Measurements from ENCODE around the gene FRMPD4.

Gene FRMPD4

DNA sequence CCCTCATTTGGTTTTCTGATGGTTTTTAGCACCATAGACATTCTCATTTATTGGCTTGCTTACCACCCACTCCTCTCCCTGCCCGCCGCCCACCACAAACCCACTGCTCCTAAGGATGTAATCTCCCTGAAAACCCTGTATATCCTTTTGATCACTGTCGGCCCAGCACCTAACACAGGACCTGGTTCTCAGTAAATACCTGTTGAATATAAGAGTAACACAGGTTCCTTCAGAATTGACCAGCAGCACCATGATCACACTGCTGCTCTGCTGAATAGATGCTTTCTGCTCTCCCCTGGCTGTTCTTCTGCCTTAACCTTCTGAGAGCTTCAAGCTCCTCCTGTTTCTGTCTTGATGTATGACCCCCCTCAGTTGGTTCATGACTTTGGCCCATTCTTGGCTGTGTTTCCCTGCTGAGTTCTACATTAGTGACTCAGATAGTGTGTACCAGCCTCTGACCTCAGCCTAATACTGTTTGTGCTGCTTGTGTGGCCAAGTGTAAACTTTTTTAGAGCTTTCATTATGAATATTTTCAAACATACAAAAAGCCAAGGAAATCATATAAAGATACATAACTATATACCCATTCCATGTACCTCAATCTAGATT is 265.3 kb downstream of the FRMPD4 start:
- Histone ChIP-seq H3K9me2 (ENCODE audit: low read depth, low read length) (no peaks in the 10 kb centered on the region), H3K4me1 (ENCODE audit: insufficient read depth, low read length, severe bottlenecking) (no peaks in the 10 kb centered on the region), H3K36me3 (ENCODE audit: insufficient read depth, low read length) (no peaks in the 10 kb centered on the region), H3K4me3 (ENCODE audit: low read depth, low read length, poor library complexity, severe bottlenecking) (no peak overlapping the region), H3F3A (ENCODE audit: insufficient read depth, low read length) (no peaks in the 10 kb centered on the region), H4K20me1 (ENCODE audit: insufficient read depth, low read length) (no peaks in the 10 kb centered on the region), H2AFZ (ENCODE audit: low read length) (no peak overlapping the region), H3K27ac (ENCODE audit: low read depth, low read length, poor library complexity, severe bottlenecking) (no peak overlapping the region), H3K27me3 (ENCODE audit: insufficient read depth, low read length) (no peaks in the 10 kb centered on the region), H3K79me2 (ENCODE audit: insufficient read depth, low read length) (no peaks in the 10 kb centered on the region), H3K4me2 (ENCODE audit: low read length) (no peak overlapping the region), H3K9me3 (ENCODE audit: low read length) (no peaks in the 10 kb centered on the region), H3K9ac (ENCODE audit: low read length) (no peak overlapping the region)
- TF ChIP-seq EZH2 (IDR thresholded peaks at IDR 0.05; ENCODE audit: borderline replicate concordance, low read length), result no peak
- TF ChIP-seq, protein P1, sequence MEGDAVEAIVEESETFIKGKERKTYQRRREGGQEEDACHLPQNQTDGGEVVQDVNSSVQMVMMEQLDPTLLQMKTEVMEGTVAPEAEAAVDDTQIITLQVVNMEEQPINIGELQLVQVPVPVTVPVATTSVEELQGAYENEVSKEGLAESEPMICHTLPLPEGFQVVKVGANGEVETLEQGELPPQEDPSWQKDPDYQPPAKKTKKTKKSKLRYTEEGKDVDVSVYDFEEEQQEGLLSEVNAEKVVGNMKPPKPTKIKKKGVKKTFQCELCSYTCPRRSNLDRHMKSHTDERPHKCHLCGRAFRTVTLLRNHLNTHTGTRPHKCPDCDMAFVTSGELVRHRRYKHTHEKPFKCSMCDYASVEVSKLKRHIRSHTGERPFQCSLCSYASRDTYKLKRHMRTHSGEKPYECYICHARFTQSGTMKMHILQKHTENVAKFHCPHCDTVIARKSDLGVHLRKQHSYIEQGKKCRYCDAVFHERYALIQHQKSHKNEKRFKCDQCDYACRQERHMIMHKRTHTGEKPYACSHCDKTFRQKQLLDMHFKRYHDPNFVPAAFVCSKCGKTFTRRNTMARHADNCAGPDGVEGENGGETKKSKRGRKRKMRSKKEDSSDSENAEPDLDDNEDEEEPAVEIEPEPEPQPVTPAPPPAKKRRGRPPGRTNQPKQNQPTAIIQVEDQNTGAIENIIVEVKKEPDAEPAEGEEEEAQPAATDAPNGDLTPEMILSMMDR (IDR thresholded peaks at IDR 0.05; ENCODE audit: low read length), result no peak

DNA sequence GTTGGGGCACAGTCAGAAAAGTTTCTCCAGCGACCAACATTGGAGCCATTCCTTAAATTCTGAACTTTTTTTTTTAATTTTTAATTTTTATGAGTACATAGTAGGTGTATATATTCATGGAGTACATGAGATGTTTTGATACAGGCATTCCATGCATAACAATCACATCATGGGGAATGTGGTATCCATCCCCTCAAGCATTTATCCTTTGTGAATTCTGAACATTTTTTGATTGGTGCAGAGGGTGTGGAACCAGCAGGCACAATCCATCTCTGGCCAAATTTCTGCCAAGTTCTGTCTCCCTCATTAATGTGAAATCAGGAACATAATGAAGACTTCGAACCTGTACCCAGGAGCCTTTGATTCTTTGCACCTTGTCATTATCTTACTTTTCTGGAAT is 267.0 kb downstream of the FRMPD4 start:
- H3K4me2 ChIP-seq (ENCODE audit: low read length), result no peak overlapping the region
- H3K9me3 ChIP-seq (ENCODE audit: low read length), result no peaks in the 10 kb centered on the region
- no peak overlapping the region for H3K9ac ChIP-seq (ENCODE audit: low read length)
- no peaks in the 10 kb centered on the region for H3K9me2 ChIP-seq (ENCODE audit: low read depth, low read length)
- H3K4me3 ChIP-seq (ENCODE audit: low read depth, low read length, poor library complexity, severe bottlenecking), result no peak overlapping the region
- H2AFZ ChIP-seq (ENCODE audit: low read length), result no peak overlapping the region
- no peaks in the 10 kb centered on the region for H3K27me3 ChIP-seq (ENCODE audit: insufficient read depth, low read length)
- no peaks in the 10 kb centered on the region for H3K36me3 ChIP-seq (ENCODE audit: insufficient read depth, low read length)
- TF ChIP-seq, protein P1 (IDR thresholded peaks at IDR 0.05; ENCODE audit: low read length), result no peak
- TF ChIP-seq EZH2 (IDR thresholded peaks at IDR 0.05; ENCODE audit: borderline replicate concordance, low read length), result no peak
- H3F3A ChIP-seq (ENCODE audit: insufficient read depth, low read length), result no peaks in the 10 kb centered on the region
- no peaks in the 10 kb centered on the region for H3K79me2 ChIP-seq (ENCODE audit: insufficient read depth, low read length)
- H3K4me1 ChIP-seq (ENCODE audit: insufficient read depth, low read length, severe bottlenecking), result no peaks in the 10 kb centered on the region
- no peak overlapping the region for H3K27ac ChIP-seq (ENCODE audit: low read depth, low read length, poor library complexity, severe bottlenecking)
- H4K20me1 ChIP-seq (ENCODE audit: insufficient read depth, low read length), result no peaks in the 10 kb centered on the region

GRCh38 chrX:12410523-12410922 is 272.2 kb downstream of the FRMPD4 start:
- H3K27me3 ChIP-seq (ENCODE audit: insufficient read depth, low read length), result no peaks in the 10 kb centered on the region
- no peaks in the 10 kb centered on the region for H3K79me2 ChIP-seq (ENCODE audit: insufficient read depth, low read length)
- TF ChIP-seq, protein P1 (IDR thresholded peaks at IDR 0.05; ENCODE audit: low read length), result no peak
- no peak for TF ChIP-seq EZH2 (IDR thresholded peaks at IDR 0.05; ENCODE audit: borderline replicate concordance, low read length)
- H3K4me1 ChIP-seq (ENCODE audit: insufficient read depth, low read length, severe bottlenecking), result no peaks in the 10 kb centered on the region
- no peak overlapping the region for H3K4me2 ChIP-seq (ENCODE audit: low read length)
- H4K20me1 ChIP-seq (ENCODE audit: insufficient read depth, low read length), result no peaks in the 10 kb centered on the region
- no peaks in the 10 kb centered on the region for H3K9me2 ChIP-seq (ENCODE audit: low read depth, low read length)
- no peak overlapping the region for H2AFZ ChIP-seq (ENCODE audit: low read length)
- H3K36me3 ChIP-seq (ENCODE audit: insufficient read depth, low read length), result no peaks in the 10 kb centered on the region
- H3K9ac ChIP-seq (ENCODE audit: low read length), result no peak overlapping the region
- no peak overlapping the region for H3K27ac ChIP-seq (ENCODE audit: low read depth, low read length, poor library complexity, severe bottlenecking)
- H3F3A ChIP-seq (ENCODE audit: insufficient read depth, low read length), result no peaks in the 10 kb centered on the region
- no peak overlapping the region for H3K4me3 ChIP-seq (ENCODE audit: low read depth, low read length, poor library complexity, severe bottlenecking)
- H3K9me3 ChIP-seq (ENCODE audit: low read length), result no peaks in the 10 kb centered on the region
